HG03457 (cell line): Measurements from ENCODE around the gene BTBD18.
"Not testable (repeated sequence)": the region's sequence is repeated elsewhere in the genome, so short reads cannot be mapped to it uniquely, and the experiment has no call there.

Experiments
- ATAC-seq: cut with Tn5 transposase; IDR thresholded peaks from one replicate; pipeline ENCODE4 v1.9.1; 2021; ENCODE audit warnings: moderate number of reproducible peaks; ENCODE audit not compliant: unreplicated experiment

BTBD18 gene

GRCh38 chr11:57735619-57736298 lies 15.9 kb downstream of the BTBD18 start:
- no peak for ATAC-seq

DNA sequence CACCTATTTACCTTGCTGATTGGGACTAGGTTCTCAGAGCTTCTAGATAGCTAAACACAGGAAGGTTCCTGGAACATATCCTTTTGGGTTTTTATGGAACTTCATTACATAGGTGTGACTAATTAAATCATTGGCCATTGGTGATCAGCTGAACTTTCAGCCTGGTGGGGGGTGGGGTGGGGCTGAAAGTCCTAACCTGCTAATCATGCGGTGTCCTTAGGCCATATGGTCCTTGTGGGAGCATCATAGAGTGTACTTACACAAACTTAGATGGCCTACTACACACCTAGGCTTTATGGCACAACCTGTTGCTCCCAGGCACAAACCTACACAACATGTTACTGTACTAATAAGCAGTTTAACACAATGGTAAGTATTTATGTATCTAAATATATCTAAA lies 19.0 kb downstream of the BTBD18 start:
- no peak for ATAC-seq

DNA sequence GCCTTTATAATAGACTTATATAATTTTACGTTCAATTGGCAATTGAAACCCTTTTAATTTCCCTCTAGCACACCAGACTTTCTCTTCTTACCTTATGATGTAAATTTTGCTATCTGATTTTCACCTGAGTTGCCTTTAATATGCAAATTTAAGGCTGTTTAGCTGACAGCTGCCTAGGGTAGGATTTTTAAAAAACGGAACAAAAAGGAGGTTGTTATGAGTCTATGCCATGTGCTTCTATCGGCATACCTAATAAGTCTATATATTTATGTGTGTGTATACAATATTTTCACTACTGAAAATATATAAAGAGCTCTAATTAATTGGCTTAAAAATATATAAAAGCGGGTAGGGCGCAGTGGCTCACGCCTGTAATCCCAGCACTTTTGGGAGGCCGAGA lies 22.1 kb downstream of the BTBD18 start:
- no peak for ATAC-seq

GRCh38 chr11:57728829-57729228 lies 22.8 kb downstream of the BTBD18 start:
- ATAC-seq, result no peak

DNA sequence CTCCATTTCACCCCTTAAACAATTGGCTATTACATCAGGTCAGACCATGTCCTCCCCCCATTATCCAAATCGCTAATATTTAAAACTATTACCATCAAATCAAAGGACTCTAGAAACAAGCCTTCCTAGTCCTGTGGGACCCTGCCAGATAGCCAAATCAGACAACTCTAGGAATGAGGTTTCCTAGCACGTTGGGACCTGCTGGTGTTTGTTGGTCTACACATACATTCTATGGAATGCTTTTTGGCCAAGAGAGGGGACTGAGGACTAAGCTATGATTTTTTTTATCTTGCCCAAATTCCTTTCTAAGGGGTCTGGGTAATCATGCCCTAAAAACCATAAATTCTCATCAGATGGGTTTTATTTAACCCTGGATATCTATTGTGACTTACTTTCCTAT lies 24.4 kb downstream of the BTBD18 start:
- ATAC-seq, result no peak

DNA sequence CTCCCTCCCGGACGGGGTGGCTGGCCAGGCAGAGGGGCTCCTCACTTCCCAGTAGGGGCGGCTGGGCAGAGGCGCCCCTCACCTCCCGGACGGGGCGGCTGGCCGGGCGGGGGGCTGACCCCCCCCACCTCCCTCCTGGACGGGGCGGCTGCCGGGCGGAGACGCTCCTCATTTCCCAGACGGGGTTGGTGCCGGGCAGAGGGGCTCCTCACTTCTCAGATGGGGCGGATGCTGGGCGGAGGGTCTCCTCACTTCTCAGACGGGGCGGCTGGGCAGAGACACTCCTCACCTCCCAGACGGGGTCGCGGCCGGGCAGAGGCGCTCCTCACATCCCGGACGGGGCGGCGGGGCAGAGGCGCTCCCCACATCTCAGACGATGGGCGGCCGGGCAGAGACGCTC lies 34.9 kb downstream of the BTBD18 start:
- not testable (repeated sequence) for ATAC-seq

- ATAC-seq, result no peak
These were observed 37.8 kb downstream of the BTBD18 start for GRCh38 chr11:57713835-57714234.

GRCh38 chr11:57712256-57713150 lies 39.1 kb downstream of the BTBD18 start, which contains the start of gene TMX2:
TSS of gene TMX2 (plus strand) at chr11:57712593. CDS start at chr11:57712619, 26 bp downstream.
- peak; percentile 92 for ATAC-seq

- peak; percentile 38 for ATAC-seq
These were observed 40.0 kb downstream of the BTBD18 start, which contains the start of gene MED19 for GRCh38 chr11:57711414-57712255. TSS of gene MED19 (minus strand) at chr11:57712215. CDS start at chr11:57712179, 36 bp downstream.

- no peak for ATAC-seq
These were observed 41.7 kb downstream of the BTBD18 start for GRCh38 chr11:57709802-57710367.

GRCh38 chr11:57705432-57705831 lies 46.2 kb downstream of the BTBD18 start:
- ATAC-seq, result not testable (repeated sequence)

DNA sequence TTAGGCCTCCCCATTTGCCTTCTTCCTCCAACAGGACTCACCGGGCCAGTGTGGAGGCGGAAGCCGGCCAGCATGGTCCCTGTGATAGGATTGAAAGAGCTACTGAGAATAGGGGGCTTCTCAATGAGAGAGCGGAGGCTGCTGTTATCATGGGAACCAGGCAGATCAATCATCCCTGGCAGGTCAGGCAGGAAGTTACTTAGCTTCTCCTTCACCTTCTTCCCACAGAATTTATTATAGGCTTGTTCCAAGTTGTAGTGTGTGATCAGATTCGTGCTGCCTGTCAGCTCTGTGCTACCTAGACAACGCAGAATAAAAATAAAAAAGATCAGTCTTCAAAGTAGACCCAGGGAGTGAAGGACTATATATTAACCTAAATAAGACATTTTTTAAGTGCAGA lies 46.7 kb downstream of the BTBD18 start:
- ATAC-seq, result no peak

GRCh38 chr11:57703341-57703740 lies 48.3 kb downstream of the BTBD18 start:
- ATAC-seq, result no peak

DNA sequence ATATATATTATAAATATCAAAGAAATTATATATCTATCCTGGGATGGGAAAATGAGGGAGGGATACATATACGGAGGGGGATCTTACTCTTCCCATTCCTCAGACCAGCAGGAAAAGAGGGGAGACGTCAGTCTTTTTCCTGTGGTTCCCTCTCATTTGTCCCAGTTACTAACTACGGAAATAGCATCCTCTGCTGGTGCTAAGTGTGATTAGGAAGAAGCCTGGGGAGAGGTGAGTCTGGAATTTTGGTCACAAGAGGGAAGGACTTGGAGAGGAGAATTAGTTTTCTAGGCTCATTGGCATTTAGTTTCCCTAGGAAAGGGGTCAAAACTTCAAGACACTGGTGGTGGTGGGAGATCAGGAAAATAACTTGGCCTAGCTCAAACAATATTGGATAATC lies 51.2 kb downstream of the BTBD18 start:
- no peak for ATAC-seq

GRCh38 chr11:57699813-57700212 lies 51.8 kb downstream of the BTBD18 start:
- ATAC-seq, result no peak

DNA sequence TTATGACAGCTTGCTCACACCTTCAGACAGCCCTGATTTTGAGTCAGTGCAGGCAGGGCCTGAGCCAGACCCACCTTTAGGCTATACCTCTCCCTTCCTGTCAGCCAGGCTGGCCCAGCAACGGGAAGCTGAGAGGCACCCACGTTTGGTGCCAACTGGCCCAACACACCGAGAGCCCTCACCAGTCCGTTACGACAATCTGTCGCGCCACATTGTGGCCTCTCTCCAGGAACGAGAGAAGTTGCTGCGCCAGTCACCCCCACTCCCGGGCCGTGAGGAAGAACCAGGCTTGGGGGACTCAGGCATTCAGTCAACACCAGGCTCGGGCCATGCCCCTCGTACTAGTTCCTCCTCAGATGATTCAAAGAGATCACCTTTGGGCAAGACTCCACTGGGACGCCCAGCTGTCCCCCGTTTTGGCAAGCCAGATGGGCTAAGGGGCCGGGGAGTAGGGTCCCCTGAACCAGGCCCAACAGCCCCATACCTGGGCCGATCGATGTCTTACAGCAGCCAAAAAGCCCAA lies 52.7 kb downstream of the BTBD18 start:
- ATAC-seq, result no peak
